Kidney epithelial cell (primary cell): ENCODE measurements around the gene DMXL1. TPM values are rescaled to one million over a fixed set of nuclear protein-coding genes. Genes with fewer than 3 reads are reported as not detected.

ENCODE experiments used
- DNase-seq: peaks from one replicate; pipeline ENCODE4 v3.0.0-alpha.2; 2010; ENCODE audit warnings: low read depth
- H3K27me3 ChIP-seq: 2 replicates; pipeline ENCODE4 v1.6.0; 2011; ENCODE audit warnings: low read length; ENCODE audit not compliant: control insufficient read depth, insufficient read depth
- H3K36me3 ChIP-seq: 2 replicates; pipeline ENCODE4 v1.5.1; 2011; ENCODE audit warnings: low read length; ENCODE audit not compliant: control insufficient read depth, insufficient read depth
- H3K4me3 ChIP-seq: 2 replicates; pipeline ENCODE4 v1.5.1; 2011; ENCODE audit warnings: low read depth, mild to moderate bottlenecking, control low read depth, low read length
- total RNA-seq: library from RNA; depleted of rRNA; stranded (reverse); fragments of >200 nt; gene quantifications from 2 replicates; pipeline ENCODE4 v1.2.3, GENCODE V29; 2015
- TF ChIP-seq, protein P1 (sequence below): IDR thresholded peaks from 2 replicates; pipeline ENCODE4 v1.5.1; 2011; ENCODE audit warnings: mild to moderate bottlenecking, moderate library complexity, low read length, control low read depth, inconsistent platforms; ENCODE audit not compliant: insufficient read depth, poor library complexity, severe bottlenecking

Gene DMXL1
- total RNA-seq, 1 donor from 2014 or later, result 20.8 TPM

DNA sequence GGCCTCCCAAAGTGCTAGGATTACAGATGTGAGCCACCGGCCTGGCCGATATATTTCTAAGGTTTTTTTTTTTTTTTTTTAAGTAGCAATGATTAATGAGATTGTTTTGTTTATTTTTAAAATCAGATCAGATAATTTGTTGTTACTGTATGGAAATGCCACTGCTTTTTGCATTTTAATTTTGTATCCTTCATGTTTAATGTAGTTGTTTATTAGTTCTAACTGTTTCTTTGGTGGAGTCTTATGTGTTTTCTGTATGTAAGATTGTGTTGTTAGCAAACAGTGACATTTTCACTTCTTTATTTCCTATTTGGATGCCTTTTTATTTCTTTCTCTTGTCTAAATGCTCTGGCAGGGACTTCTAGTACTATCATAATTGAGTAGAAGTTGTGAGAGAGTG, 87.3 kb downstream of the DMXL1 start:
- Histone ChIP-seq H3K36me3 (no peaks in the 10 kb centered on the region), H3K4me3 (no peak overlapping the region), H3K27me3 (no peaks in the 10 kb centered on the region)
- TF ChIP-seq, protein P1, sequence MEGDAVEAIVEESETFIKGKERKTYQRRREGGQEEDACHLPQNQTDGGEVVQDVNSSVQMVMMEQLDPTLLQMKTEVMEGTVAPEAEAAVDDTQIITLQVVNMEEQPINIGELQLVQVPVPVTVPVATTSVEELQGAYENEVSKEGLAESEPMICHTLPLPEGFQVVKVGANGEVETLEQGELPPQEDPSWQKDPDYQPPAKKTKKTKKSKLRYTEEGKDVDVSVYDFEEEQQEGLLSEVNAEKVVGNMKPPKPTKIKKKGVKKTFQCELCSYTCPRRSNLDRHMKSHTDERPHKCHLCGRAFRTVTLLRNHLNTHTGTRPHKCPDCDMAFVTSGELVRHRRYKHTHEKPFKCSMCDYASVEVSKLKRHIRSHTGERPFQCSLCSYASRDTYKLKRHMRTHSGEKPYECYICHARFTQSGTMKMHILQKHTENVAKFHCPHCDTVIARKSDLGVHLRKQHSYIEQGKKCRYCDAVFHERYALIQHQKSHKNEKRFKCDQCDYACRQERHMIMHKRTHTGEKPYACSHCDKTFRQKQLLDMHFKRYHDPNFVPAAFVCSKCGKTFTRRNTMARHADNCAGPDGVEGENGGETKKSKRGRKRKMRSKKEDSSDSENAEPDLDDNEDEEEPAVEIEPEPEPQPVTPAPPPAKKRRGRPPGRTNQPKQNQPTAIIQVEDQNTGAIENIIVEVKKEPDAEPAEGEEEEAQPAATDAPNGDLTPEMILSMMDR, result no peak
- no peak for DNase-seq

DNA sequence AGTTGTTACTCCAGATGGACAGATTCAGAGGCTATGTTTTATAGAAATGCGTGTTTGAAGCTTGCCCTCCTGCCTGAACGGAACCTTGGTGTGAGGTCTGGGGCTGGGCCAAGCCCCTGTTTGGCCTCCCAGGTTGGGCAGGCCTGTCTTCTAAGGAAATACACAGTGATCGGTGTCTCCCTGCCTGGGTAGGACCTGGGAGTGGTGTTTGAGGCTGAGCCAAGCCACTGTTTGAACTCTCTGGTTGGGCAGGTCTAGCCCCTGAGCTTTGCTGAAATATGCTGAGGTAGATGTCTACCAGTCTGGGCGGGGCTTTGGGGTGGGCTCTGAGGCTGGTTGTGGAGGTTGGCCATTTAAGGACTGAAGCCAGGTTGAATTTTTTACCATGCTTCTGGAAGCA, 90.5 kb downstream of the DMXL1 start:
- Histone ChIP-seq H3K4me3 (no peak overlapping the region), H3K36me3 (no peaks in the 10 kb centered on the region), H3K27me3 (no peaks in the 10 kb centered on the region)
- TF ChIP-seq, protein P1, result no peak
- no peak for DNase-seq

DNA sequence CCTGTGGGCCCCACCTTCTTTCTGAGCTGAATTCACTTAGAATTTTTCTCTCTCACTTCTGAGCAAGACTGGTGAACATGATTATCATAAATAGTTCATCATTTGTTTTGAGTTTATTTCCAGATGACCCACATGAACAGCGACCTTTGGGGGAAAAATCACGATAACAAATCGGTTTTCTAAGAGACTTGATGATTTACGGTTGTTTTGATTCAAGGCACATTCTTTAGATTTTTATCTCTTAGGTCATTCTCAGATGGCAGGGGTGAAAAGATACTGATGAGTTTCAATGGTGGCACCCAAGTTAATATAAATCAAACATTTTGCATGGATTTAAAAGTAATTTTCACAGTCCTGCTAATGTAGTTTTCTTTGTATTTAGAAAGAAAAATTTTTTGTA, 95.1 kb downstream of the DMXL1 start:
- H3K36me3 ChIP-seq, result no peaks in the 10 kb centered on the region
- no peak for DNase-seq
- H3K4me3 ChIP-seq, result no peak overlapping the region
- TF ChIP-seq, protein P1, result no peak
- H3K27me3 ChIP-seq, result no peaks in the 10 kb centered on the region

DNA sequence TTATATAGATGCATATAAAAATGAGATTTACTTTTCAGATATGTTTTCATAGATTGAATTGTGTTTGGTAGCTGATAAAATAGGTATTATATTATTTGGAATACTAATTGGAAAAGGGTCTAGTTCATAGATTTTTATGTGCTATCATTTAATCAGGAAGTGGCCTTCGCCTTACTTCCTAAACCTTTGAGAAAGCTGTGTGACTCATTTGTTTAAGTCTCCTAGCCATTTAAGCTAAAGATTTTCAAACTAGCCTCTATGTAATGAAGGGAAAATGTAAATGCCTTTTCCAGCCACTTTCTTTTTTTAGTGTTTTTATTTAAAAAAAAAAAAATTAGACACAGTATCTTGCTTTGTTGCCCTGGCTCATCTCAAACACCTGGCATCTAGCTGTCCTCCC, 97.5 kb downstream of the DMXL1 start:
- Histone ChIP-seq H3K27me3 (no peaks in the 10 kb centered on the region), H3K36me3 (no peaks in the 10 kb centered on the region), H3K4me3 (no peak overlapping the region)
- DNase-seq, result no peak
- TF ChIP-seq, protein P1, result no peak

DNA sequence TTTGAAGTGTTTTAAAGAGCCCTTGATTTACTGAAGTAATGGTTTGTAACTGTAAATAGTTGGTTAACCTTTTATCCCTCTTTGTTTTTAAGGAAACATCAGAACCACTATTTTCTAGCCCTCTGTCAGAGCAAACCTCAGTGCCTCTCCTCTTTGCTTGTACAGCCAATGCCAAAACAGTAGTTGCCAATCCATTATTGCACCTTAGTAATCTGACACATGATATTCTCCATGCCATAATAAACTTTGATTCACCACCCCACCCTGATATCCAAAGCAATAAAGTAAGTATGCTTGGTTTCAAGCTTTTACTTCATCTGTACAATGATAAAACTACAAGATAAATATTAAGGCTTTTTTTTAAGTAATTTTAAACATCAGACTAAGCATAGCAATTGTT, 100.8 kb downstream of the DMXL1 start:
- TF ChIP-seq, protein P1, result no peak

DNA sequence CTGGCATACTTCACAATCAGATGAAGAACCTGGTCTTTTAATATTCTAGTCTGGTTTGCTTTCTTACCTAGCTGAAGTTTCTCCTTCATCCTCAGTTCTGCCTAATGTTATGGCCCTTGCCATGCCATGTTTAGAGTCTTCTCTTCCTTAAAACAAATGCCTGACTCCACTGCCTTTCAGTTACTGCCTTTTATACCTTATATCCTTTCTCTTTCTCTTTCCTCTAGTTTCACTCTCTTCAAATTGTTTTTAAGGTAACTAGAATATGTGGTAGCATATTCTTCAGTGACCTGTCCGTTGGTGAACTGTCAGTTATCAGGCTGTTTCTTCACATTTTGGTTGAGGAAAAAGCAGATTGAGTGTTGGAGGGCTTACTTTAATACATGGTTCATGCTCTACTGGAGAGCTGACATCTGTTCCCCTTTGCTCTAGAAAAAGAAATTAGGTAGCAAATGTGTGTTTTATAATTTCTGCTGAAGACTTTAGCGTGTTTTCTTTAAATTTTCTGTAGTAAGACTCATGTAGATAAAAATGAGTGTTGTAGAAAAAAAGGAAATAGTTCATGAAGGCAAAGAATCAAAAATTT, 103.8 kb downstream of the DMXL1 start:
- no peak for DNase-seq
- H3K36me3 ChIP-seq, result no peaks in the 10 kb centered on the region
- no peak overlapping the region for H3K4me3 ChIP-seq
- TF ChIP-seq, protein P1, result no peak
- no peaks in the 10 kb centered on the region for H3K27me3 ChIP-seq

More for the DNA sequence above, 100.8 kb downstream of the DMXL1 start:
- Histone ChIP-seq H3K36me3 (no peaks in the 10 kb centered on the region), H3K27me3 (no peaks in the 10 kb centered on the region), H3K4me3 (no peak overlapping the region)
- DNase-seq, result no peak
